ENCODE data around the gene ICAM4.
A peak's percentile ranks its signal among the peaks of the same experiment; 100 is the strongest.

The ICAM4 gene

DNA sequence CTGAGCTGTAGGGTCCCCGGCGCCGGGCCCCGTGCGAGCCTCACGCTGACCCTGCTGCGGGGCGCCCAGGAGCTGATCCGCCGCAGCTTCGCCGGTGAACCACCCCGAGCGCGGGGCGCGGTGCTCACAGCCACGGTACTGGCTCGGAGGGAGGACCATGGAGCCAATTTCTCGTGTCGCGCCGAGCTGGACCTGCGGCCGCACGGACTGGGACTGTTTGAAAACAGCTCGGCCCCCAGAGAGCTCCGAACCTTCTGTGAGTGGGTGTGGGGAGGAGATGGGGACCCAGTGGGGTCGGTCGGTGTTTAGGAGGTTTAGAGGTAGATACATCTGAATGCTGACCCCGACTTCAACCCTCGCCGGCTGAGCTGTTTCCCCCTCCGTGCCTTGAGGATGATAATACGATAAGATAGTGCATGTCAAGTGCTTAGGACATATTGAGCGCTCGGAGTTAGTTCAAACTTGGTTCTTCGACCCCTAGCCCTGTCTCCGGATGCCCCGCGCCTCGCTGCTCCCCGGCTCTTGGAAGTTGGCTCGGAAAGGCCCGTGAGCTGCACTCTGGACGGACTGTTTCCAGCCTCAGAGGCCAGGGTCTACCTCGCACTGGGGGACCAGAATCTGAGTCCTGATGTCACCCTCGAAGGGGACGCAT lies 4.9 kb downstream of the ICAM4 start:
- Histone ChIP-seq H3K4me3 (ENCODE audit: low read length) (peak overlapping the region; percentile 54), H3K27ac (ENCODE audit: low read depth, low read length) (no peak overlapping the region), H3K27me3 (ENCODE audit: insufficient read depth, low read length) (peaks cover 100% of the 10 kb centered on the region), H3K36me3 (ENCODE audit: insufficient read depth, low read length) (no peaks in the 10 kb centered on the region), H3K9me3 (ENCODE audit: insufficient read depth, low read depth, low read length) (no peaks in the 10 kb centered on the region), H3K4me1 (ENCODE audit: insufficient read depth, low read length) (no peaks in the 10 kb centered on the region; the same call in 1 of the 2 replicates), H3K9ac (ENCODE audit: low read depth, low read length) (no peak overlapping the region)
- WGBS = 6% methylated on average over 49 of the region's 49 CpGs

GRCh38 chr19:10292206-10292788 lies 5.5 kb downstream of the ICAM4 start:
- no peaks in the 10 kb centered on the region; the same call in 1 of the 2 replicates for H3K4me1 ChIP-seq (ENCODE audit: insufficient read depth, low read length)
- H3K9ac ChIP-seq (ENCODE audit: low read depth, low read length) = no peak overlapping the region
- WGBS = 2% methylated on average over 45 of the region's 45 CpGs
- no peak overlapping the region for H3K27ac ChIP-seq (ENCODE audit: low read depth, low read length)
- H3K9me3 ChIP-seq (ENCODE audit: insufficient read depth, low read depth, low read length) = no peaks in the 10 kb centered on the region
- H3K27me3 ChIP-seq (ENCODE audit: insufficient read depth, low read length) = peaks cover 98% of the 10 kb centered on the region
- peak overlapping the region; percentile 54 for H3K4me3 ChIP-seq (ENCODE audit: low read length)
- no peaks in the 10 kb centered on the region for H3K36me3 ChIP-seq (ENCODE audit: insufficient read depth, low read length)

DNA sequence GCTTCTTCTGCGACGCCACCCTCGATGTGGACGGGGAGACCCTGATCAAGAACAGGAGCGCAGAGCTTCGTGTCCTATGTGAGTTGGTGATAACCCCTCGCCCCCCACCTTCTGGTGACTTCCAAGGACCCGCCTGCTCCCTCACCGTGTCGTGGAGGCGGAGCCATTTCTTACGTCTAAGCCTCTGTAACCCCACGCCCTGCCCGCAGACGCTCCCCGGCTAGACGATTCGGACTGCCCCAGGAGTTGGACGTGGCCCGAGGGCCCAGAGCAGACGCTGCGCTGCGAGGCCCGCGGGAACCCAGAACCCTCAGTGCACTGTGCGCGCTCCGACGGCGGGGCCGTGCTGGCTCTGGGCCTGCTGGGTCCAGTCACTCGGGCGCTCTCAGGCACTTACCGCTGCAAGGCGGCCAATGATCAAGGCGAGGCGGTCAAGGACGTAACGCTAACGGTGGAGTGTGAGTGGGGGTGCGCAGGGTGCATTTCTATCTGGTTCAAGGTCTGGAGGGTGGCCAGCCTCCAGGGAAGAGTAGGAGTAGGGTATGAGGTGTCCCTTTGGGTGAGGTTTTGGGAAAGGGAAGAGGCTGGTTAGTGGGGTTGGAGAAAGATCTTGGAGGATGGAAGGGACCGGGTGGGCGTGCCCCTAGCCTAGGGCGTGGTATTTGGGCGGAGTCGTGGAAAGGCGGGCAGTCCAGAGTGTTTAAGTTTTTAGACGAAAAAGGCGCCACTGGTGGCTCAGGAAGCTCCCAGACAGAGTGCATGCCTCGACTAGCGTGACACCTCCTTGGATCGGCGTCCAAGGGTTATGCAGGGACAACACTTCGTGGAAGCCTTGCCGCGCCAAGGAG lies 6.3 kb downstream of the ICAM4 start:
- Histone ChIP-seq H3K27ac (ENCODE audit: low read depth, low read length) (no peak overlapping the region), H3K9me3 (ENCODE audit: insufficient read depth, low read depth, low read length) (no peaks in the 10 kb centered on the region), H3K27me3 (ENCODE audit: insufficient read depth, low read length) (peaks cover 96% of the 10 kb centered on the region), H3K4me1 (ENCODE audit: insufficient read depth, low read length) (no peaks in the 10 kb centered on the region; the same call in 1 of the 2 replicates), H3K9ac (ENCODE audit: low read depth, low read length) (no peak overlapping the region), H3K4me3 (ENCODE audit: low read length) (peak overlapping the region; percentile 44), H3K36me3 (ENCODE audit: insufficient read depth, low read length) (no peaks in the 10 kb centered on the region)
- WGBS = 20% methylated on average over 56 of the region's 56 CpGs

GRCh38 chr19:10293637-10294367 lies 7.0 kb downstream of the ICAM4 start:
- no peak overlapping the region for H3K4me3 ChIP-seq (ENCODE audit: low read length)
- H3K36me3 ChIP-seq (ENCODE audit: insufficient read depth, low read length) = no peaks in the 10 kb centered on the region
- 23% methylated on average over 49 of the region's 49 CpGs for WGBS
- H3K4me1 ChIP-seq (ENCODE audit: insufficient read depth, low read length) = no peaks in the 10 kb centered on the region; the same call in 1 of the 2 replicates
- H3K9ac ChIP-seq (ENCODE audit: low read depth, low read length) = no peak overlapping the region
- H3K27ac ChIP-seq (ENCODE audit: low read depth, low read length) = no peak overlapping the region
- H3K9me3 ChIP-seq (ENCODE audit: insufficient read depth, low read depth, low read length) = no peaks in the 10 kb centered on the region
- peaks cover 91% of the 10 kb centered on the region for H3K27me3 ChIP-seq (ENCODE audit: insufficient read depth, low read length)

- Histone ChIP-seq H3K27me3 (ENCODE audit: insufficient read depth, low read length) (peaks cover 86% of the 10 kb centered on the region), H3K4me3 (ENCODE audit: low read length) (no peak overlapping the region)
These were observed 7.6 kb downstream of the ICAM4 start for GRCh38 chr19:10294368-10294697.

GRCh38 chr19:10295305-10295846 lies 8.6 kb downstream of the ICAM4 start:
- no peaks in the 10 kb centered on the region for H3K36me3 ChIP-seq (ENCODE audit: insufficient read depth, low read length)
- H3K4me3 ChIP-seq (ENCODE audit: low read length) = peak overlapping the region; percentile 35
- H3K27me3 ChIP-seq (ENCODE audit: insufficient read depth, low read length) = peaks cover 83% of the 10 kb centered on the region
- H3K27ac ChIP-seq (ENCODE audit: low read depth, low read length) = no peak overlapping the region
- 7% methylated on average over 48 of the region's 48 CpGs for WGBS
- no peaks in the 10 kb centered on the region for H3K9me3 ChIP-seq (ENCODE audit: insufficient read depth, low read depth, low read length)
- no peak overlapping the region for H3K9ac ChIP-seq (ENCODE audit: low read depth, low read length)
- H3K4me1 ChIP-seq (ENCODE audit: insufficient read depth, low read length) = no peaks in the 10 kb centered on the region; the same call in 1 of the 2 replicates

More at GRCh38 chr19:10294368-10294697, 7.6 kb downstream of the ICAM4 start:
- H3K36me3 ChIP-seq (ENCODE audit: insufficient read depth, low read length) = no peaks in the 10 kb centered on the region
- no peak overlapping the region for H3K27ac ChIP-seq (ENCODE audit: low read depth, low read length)
- H3K9ac ChIP-seq (ENCODE audit: low read depth, low read length) = no peak overlapping the region
- WGBS = 9% methylated on average over 25 of the region's 25 CpGs
- no peaks in the 10 kb centered on the region; the same call in 1 of the 2 replicates for H3K4me1 ChIP-seq (ENCODE audit: insufficient read depth, low read length)
- no peaks in the 10 kb centered on the region for H3K9me3 ChIP-seq (ENCODE audit: insufficient read depth, low read depth, low read length)

DNA sequence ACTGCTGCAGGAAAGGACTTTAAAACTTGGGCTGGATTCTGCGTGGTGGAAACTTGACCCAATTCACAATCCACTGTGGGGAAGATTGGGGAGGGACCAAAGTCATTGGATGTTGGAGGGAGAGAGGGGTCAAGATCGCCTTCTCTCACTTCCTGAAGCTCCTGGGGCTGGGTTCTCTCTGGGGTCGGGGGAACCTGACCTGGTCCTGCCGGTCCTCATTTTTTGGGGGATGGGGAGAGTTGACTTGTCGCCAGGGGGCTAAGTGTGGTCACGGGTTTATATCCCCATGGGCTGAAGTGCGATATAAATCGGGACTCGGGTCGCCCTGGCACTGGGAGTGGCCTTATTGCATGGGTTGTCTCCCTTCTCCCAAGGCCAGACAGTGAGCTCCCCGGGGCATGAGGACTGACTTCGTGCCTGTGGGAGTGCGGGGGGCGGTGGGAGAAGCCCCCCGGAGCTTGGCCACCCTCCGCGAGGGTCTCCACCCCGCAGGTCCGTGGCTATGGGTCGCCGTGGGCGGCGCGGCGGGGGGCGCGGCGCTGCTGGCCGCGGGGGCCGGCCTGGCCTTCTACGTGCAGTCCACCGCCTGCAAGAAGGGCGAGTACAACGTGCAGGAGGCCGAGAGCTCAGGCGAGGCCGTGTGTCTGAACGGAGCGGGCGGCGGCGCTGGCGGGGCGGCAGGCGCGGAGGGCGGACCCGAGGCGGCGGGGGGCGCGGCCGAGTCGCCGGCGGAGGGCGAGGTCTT lies 9.3 kb downstream of the ICAM4 start:
- Histone ChIP-seq H3K9ac (ENCODE audit: low read depth, low read length) (no peak overlapping the region), H3K4me1 (ENCODE audit: insufficient read depth, low read length) (no peaks in the 10 kb centered on the region; the same call in 1 of the 2 replicates), H3K27me3 (ENCODE audit: insufficient read depth, low read length) (peaks cover 76% of the 10 kb centered on the region), H3K4me3 (ENCODE audit: low read length) (peak overlapping the region; percentile 35), H3K9me3 (ENCODE audit: insufficient read depth, low read depth, low read length) (no peaks in the 10 kb centered on the region), H3K36me3 (ENCODE audit: insufficient read depth, low read length) (no peaks in the 10 kb centered on the region), H3K27ac (ENCODE audit: low read depth, low read length) (no peak overlapping the region)
- 2% methylated on average over 58 of the region's 58 CpGs for WGBS

DNA sequence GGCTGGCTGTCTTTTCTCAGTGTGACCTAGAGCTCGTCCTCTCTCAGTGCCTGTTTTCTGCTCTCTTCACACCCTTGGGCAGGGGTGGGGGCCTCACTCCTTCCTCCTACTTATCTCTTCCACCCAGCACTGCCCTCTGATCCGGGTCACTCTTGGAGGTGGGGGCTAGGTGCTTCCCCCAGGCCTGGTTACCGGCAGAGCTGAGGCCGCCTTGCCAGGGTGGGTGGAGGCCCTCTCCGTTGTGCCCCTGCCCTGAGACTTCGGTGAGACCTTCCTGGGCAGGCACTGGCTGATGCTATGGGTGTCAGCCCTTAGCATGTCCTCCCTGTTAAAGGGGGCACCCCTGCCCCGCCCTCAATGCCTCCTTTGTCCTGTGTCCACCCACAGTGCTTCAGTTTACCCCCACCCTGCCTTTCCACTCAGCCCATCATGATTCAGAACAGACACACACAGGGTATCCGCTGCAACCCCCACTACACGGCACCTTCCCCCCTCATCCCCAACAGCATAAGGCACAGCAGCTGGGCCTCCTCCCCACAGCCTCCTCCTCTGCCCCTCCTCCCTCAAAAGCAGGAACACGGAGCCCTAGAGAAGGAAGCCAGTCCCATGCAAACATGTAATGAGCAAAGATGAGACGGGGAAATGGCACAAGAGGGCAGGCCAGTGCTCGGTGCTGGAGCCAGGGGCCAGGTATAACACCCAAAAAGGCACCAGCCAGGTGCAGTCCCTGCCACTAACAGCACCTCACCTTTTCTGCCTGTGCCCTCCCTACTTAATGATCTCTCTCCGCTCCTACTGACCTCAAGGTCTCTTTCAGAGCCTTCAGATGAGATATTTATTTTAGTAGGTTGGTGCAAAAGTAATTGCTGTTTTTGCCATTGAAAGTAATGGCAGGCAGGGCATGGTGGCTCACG lies 13.0 kb downstream of the ICAM4 start:
- peaks cover 7% of the 10 kb centered on the region; the same call in 1 of the 2 replicates for H3K36me3 ChIP-seq (ENCODE audit: insufficient read depth, low read length)
- no peak overlapping the region for H3K27ac ChIP-seq (ENCODE audit: low read depth, low read length)
- no peaks in the 10 kb centered on the region; the same call in 1 of the 2 replicates for H3K4me1 ChIP-seq (ENCODE audit: insufficient read depth, low read length)
- no peak overlapping the region for H3K4me3 ChIP-seq (ENCODE audit: low read length)
- H3K9me3 ChIP-seq (ENCODE audit: insufficient read depth, low read depth, low read length) = no peaks in the 10 kb centered on the region
- peaks cover 39% of the 10 kb centered on the region for H3K27me3 ChIP-seq (ENCODE audit: insufficient read depth, low read length)
- 79% methylated on average over 14 of the region's 14 CpGs for WGBS
- H3K9ac ChIP-seq (ENCODE audit: low read depth, low read length) = no peak overlapping the region

- no peak overlapping the region for H3K27ac ChIP-seq (ENCODE audit: low read depth, low read length)
- H3K9me3 ChIP-seq (ENCODE audit: insufficient read depth, low read depth, low read length) = no peaks in the 10 kb centered on the region
- H3K9ac ChIP-seq (ENCODE audit: low read depth, low read length) = no peak overlapping the region
- H3K4me3 ChIP-seq (ENCODE audit: low read length) = no peak overlapping the region
- no peaks in the 10 kb centered on the region for H3K4me1 ChIP-seq (ENCODE audit: insufficient read depth, low read length)
- H3K27me3 ChIP-seq (ENCODE audit: insufficient read depth, low read length) = no peaks in the 10 kb centered on the region
- 92% methylated on average over 17 of the region's 17 CpGs for WGBS
- H3K36me3 ChIP-seq (ENCODE audit: insufficient read depth, low read length) = peaks cover 14% of the 10 kb centered on the region
These were observed 18.5 kb downstream of the ICAM4 start for GRCh38 chr19:10305139-10305806.
